HCT116 (cell line): Measurements from ENCODE around the gene CCDC92. TPM values are rescaled to one million over a fixed set of nuclear protein-coding genes. Genes with fewer than 3 reads are reported as not detected.

Source experiments
- ATAC-seq: fragments of 200-7000 bp; cut with Tn5 transposase; 2 replicates; pipeline ENCODE4 v1.9.1; 2020; ENCODE audit warnings: mild to moderate bottlenecking, moderate library complexity
- BruUV-seq: library from RNA; stranded (reverse); fragments of 400-500 nt; replicated peaks from 2 replicates; lab custom pipeline; 2021; lab: Mats Ljungman, UMichigan
- CTCF ChIA-PET: fragments of 300-600 bp; sonication (Branson Sonifier 250); formaldehyde crosslinking; loops from one replicate; lab custom pipeline; 2021; ENCODE audit warnings: antibody characterized with exemption; lab: Charles Lee
- POLR2A ChIA-PET: fragments of 300-600, 350-600 bp; sonication (Branson Sonifier 250); formaldehyde crosslinking; loops from one replicate; lab custom pipeline; 2021; ENCODE audit warnings: antibody characterized with exemption; lab: Charles Lee
- RAD21 ChIA-PET, 2 experiments: fragments of 300-600 bp; sonication (Branson Sonifier 250); formaldehyde crosslinking; loops; one replicate each; lab custom pipeline; 2023; ENCODE audit warnings: low total read pairs in 2 of 2; ENCODE audit not compliant: uncharacterized antibody in 2 of 2, unreplicated experiment in 2 of 2, low non-redundant PET in 1 of 2; lab: Charles Lee
- DNase-seq: peaks from one replicate; pipeline ENCODE4 v3.0.0-alpha.2; 2010; ENCODE audit warnings: low read depth, low spot score
- H2AFZ ChIP-seq: fragments of 200-600 bp; shearing (Covaris generic), sonication (generic); 2 replicates; pipeline ENCODE4 v1.6.1; 2017; ENCODE audit warnings: low read depth, mixed run types, mixed read lengths, antibody characterized with exemption, low read length; ENCODE audit not compliant: poor library complexity, severe bottlenecking
- H3K27ac ChIP-seq: 2 replicates; pipeline ENCODE4 v1.5.1; 2012; ENCODE audit warnings: low read depth, low read length
- H3K27me3 ChIP-seq: fragments of 200-600 bp; sonication (generic); 2 replicates; pipeline ENCODE4 v1.6.1; 2016; ENCODE audit warnings: mixed run types, low read length, mixed read lengths; ENCODE audit not compliant: insufficient read depth
- H3K36me3 ChIP-seq, 2 experiments: fragments of 200-500 bp in 1 of 2; fragments of 200-600 bp in 1 of 2; sonication (Bioruptor generic) in 1 of 2; sonication (generic) in 1 of 2; 2 replicates each; pipeline versions ENCODE4 v1.5.1 to v1.6.1; 2014 to 2016; ENCODE audit warnings: low read length in 2 of 2, inconsistent platforms in 1 of 2, mixed read lengths in 1 of 2, mixed run types in 1 of 2; ENCODE audit not compliant: insufficient read depth in 2 of 2, control insufficient read depth in 1 of 2
- H3K4me1 ChIP-seq, 2 experiments: fragments of 200-600 bp in 1 of 2; sonication (generic) in 1 of 2; 2 replicates each; pipeline versions ENCODE4 v1.5.1 to v1.6.1; 2012 to 2017; ENCODE audit warnings: low read length in 2 of 2, inconsistent platforms in 1 of 2, mild to moderate bottlenecking in 1 of 2, mixed read lengths in 1 of 2, mixed run types in 1 of 2, moderate library complexity in 1 of 2; ENCODE audit not compliant: insufficient read depth in 2 of 2, control insufficient read depth in 1 of 2
- H3K4me2 ChIP-seq: fragments of 200-600 bp; sonication (generic); 2 replicates; pipeline ENCODE4 v1.6.1; 2017; ENCODE audit warnings: mixed run types, low read length, mixed read lengths
- H3K4me3 ChIP-seq, 2 experiments: fragments of 200-600 bp in 1 of 2; sonication (generic) in 1 of 2; replicated peaks in 1 of 2; 2 replicates each; pipeline ENCODE4 v1.5.1; 2011 to 2016; ENCODE audit warnings: low read length in 2 of 2, control low read depth in 1 of 2, low read depth in 1 of 2, mild to moderate bottlenecking in 1 of 2, mixed read lengths in 1 of 2, mixed run types in 1 of 2
- H3K79me2 ChIP-seq: fragments of 200-600 bp; sonication (generic); 2 replicates; pipeline ENCODE4 v1.6.1; 2017; ENCODE audit warnings: mild to moderate bottlenecking, mixed run types, low read length, moderate library complexity, mixed read lengths; ENCODE audit not compliant: insufficient read depth
- H3K9ac ChIP-seq: fragments of 200-600 bp; sonication (generic); 2 replicates; pipeline ENCODE4 v1.6.1; 2016; ENCODE audit warnings: low read length, mixed read lengths
- H3K9me2 ChIP-seq: fragments of 200-600 bp; sonication (generic), shearing (Covaris generic); 2 replicates; pipeline ENCODE4 v1.6.1; 2017; ENCODE audit warnings: mixed run types, mild to moderate bottlenecking, moderate library complexity; ENCODE audit not compliant: insufficient read depth
- H3K9me3 ChIP-seq, 2 experiments: fragments of 200-500 bp in 1 of 2; fragments of 200-600 bp in 1 of 2; sonication (Bioruptor generic) in 1 of 2; sonication (generic) in 1 of 2; 2 replicates each; pipeline ENCODE4 v1.6.1; 2014 to 2017; ENCODE audit warnings: low read length in 2 of 2, mixed read lengths in 2 of 2, inconsistent platforms in 1 of 2, low read depth in 1 of 2, mild to moderate bottlenecking in 1 of 2, mixed run types in 1 of 2, moderate library complexity in 1 of 2; ENCODE audit not compliant: control insufficient read depth in 1 of 2, insufficient read depth in 1 of 2
- H4K20me1 ChIP-seq: fragments of 200-600 bp; sonication (generic), shearing (Covaris generic); 2 replicates; pipeline ENCODE4 v1.6.1; 2017; ENCODE audit warnings: mixed run types, mild to moderate bottlenecking, moderate library complexity; ENCODE audit not compliant: insufficient read depth
- ATF3 ChIP-seq: IDR thresholded peaks from 2 replicates; pipeline ENCODE4 v1.6.1; 2012
- CBX3 ChIP-seq: IDR thresholded peaks from 2 replicates; pipeline ENCODE4 v1.6.1; 2012; ENCODE audit warnings: low read depth
- CTCF ChIP-seq, 3 experiments: fragments of 200-600 bp in 1 of 3; sonication (generic) in 1 of 3; IDR thresholded peaks in 2 of 3; conservative IDR thresholded peaks in 1 of 3; 2 replicates each; pipeline ENCODE4 v1.5.1; 2012 to 2017; ENCODE audit warnings: low read depth in 2 of 3, low read length in 2 of 3, antibody characterized with exemption in 1 of 3, borderline replicate concordance in 1 of 3, control low read depth in 1 of 3, mild to moderate bottlenecking in 1 of 3, mixed read lengths in 1 of 3, mixed run types in 1 of 3, moderate library complexity in 1 of 3; ENCODE audit not compliant: insufficient read depth in 1 of 3
- EGR1 ChIP-seq: IDR thresholded peaks from 2 replicates; pipeline ENCODE4 v1.6.1; 2012; ENCODE audit warnings: low read depth
- ELF1 ChIP-seq: IDR thresholded peaks from 2 replicates; pipeline ENCODE4 v1.6.1; 2012; ENCODE audit warnings: low read depth, borderline replicate concordance
- FOSL1 ChIP-seq: IDR thresholded peaks from 2 replicates; pipeline ENCODE4 v1.6.1; 2012; ENCODE audit warnings: low read depth
- POLR2A ChIP-seq: IDR thresholded peaks from 2 replicates; pipeline ENCODE4 v1.7.0; 2011; ENCODE audit warnings: borderline replicate concordance; ENCODE audit not compliant: insufficient read depth, insufficient read length; ENCODE audit errors: extremely low read depth
- TCF7L2 ChIP-seq: IDR thresholded peaks from 2 replicates; pipeline ENCODE4 v1.7.0; 2011; ENCODE audit warnings: borderline replicate concordance, inconsistent platforms; ENCODE audit not compliant: insufficient read depth, insufficient read length; ENCODE audit errors: extremely low read depth
- ZNF274 ChIP-seq: fragments of 200-500 bp; sonication (Bioruptor generic); IDR thresholded peaks from 2 replicates; pipeline ENCODE4 v1.6.1; 2014; ENCODE audit warnings: mild to moderate bottlenecking, low read depth, low read length, inconsistent platforms
- intact Hi-C: fragments of 100-400 bp; cut with micrococcal nuclease; formaldehyde crosslinking; loops from 2 replicates; pipeline ENCODE4 v1.10.0; 2022
- total RNA-seq: library from RNA; stranded (reverse); gene quantifications from one replicate; pipeline ENCODE4 v1.2.1, GENCODE V29; 2021; ENCODE audit not compliant: unreplicated experiment
- TF ChIP-seq, protein P1 (sequence below): IDR thresholded peaks from 2 replicates; pipeline ENCODE4 v1.6.1; 2012; ENCODE audit warnings: low read depth
- TF ChIP-seq, protein P2 (sequence below): IDR thresholded peaks from 2 replicates; pipeline ENCODE4 v1.6.1; 2012

The CCDC92 gene
- total RNA-seq, 1 experiment from 2014 or later, result 9.7 TPM

DNA sequence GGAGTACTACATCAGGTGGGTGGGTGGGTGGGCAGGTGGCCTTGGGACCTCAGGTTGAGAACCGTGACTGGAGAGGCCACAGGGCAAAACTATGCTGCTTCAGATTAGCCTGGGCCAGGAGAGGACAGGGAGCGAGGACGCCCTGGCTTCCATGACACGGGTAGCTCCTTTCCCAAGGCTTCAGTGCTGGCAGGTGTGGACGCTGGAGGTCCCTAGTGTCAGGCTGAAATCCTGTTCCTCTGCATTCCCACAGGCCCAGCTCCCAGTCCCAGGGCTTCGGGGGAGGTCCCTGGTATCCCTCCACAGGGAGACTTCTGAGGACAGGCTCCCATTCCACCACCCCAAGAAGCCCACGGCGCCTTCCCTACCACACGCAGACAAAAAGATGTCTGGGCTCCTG, 31.6 kb downstream of the CCDC92 start:
- H3K9me2 ChIP-seq, result no peaks in the 10 kb centered on the region
- H3K9me3 ChIP-seq, result no peaks in the 10 kb centered on the region; a peak in 1 of 4 replicates
- ChIA-PET CTCF (no interaction called here), POLR2A (no interaction called here), RAD21 (no interaction called here)
- intact Hi-C loops, result no loop called here
- H2AFZ ChIP-seq, result no peak overlapping the region
- no peaks in the 10 kb centered on the region for H3K79me2 ChIP-seq
- H3K4me2 ChIP-seq, result no peak overlapping the region
- BruUV-seq, result no TSS peak
- H3K4me1 ChIP-seq, result peaks cover 0 to 5% of the 10 kb centered on the region in 2 experiments; a peak in 1 of 4 replicates
- H4K20me1 ChIP-seq, result no peaks in the 10 kb centered on the region
- H3K27ac ChIP-seq, result no peak overlapping the region
- H3K27me3 ChIP-seq, result no peaks in the 10 kb centered on the region
- DNase-seq, result no peak
- ATAC-seq, result no peak
- TF ChIP-seq CTCF (IDR thresholded peaks at IDR 0.05 in 2 of 3, conservative IDR thresholded peaks at IDR 0.05 in 1 of 3; ENCODE audit: borderline replicate concordance in 1 of 3, insufficient read depth in 1 of 3, low read depth in 2 of 3, low read length in 2 of 3), result no peak
- no peak for TF ChIP-seq ATF3
- no peak for TF ChIP-seq ZNF274
- no peak for TF ChIP-seq FOSL1
- no peak for TF ChIP-seq POLR2A
- no peak for TF ChIP-seq CBX3
- TF ChIP-seq, protein P1, sequence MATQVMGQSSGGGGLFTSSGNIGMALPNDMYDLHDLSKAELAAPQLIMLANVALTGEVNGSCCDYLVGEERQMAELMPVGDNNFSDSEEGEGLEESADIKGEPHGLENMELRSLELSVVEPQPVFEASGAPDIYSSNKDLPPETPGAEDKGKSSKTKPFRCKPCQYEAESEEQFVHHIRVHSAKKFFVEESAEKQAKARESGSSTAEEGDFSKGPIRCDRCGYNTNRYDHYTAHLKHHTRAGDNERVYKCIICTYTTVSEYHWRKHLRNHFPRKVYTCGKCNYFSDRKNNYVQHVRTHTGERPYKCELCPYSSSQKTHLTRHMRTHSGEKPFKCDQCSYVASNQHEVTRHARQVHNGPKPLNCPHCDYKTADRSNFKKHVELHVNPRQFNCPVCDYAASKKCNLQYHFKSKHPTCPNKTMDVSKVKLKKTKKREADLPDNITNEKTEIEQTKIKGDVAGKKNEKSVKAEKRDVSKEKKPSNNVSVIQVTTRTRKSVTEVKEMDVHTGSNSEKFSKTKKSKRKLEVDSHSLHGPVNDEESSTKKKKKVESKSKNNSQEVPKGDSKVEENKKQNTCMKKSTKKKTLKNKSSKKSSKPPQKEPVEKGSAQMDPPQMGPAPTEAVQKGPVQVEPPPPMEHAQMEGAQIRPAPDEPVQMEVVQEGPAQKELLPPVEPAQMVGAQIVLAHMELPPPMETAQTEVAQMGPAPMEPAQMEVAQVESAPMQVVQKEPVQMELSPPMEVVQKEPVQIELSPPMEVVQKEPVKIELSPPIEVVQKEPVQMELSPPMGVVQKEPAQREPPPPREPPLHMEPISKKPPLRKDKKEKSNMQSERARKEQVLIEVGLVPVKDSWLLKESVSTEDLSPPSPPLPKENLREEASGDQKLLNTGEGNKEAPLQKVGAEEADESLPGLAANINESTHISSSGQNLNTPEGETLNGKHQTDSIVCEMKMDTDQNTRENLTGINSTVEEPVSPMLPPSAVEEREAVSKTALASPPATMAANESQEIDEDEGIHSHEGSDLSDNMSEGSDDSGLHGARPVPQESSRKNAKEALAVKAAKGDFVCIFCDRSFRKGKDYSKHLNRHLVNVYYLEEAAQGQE, result no peak
- no peak for TF ChIP-seq EGR1
- TF ChIP-seq, protein P2, sequence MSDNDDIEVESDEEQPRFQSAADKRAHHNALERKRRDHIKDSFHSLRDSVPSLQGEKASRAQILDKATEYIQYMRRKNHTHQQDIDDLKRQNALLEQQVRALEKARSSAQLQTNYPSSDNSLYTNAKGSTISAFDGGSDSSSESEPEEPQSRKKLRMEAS, result no peak
- TF ChIP-seq TCF7L2, result no peak
- no peak for TF ChIP-seq ELF1
- H3K9ac ChIP-seq, result no peak overlapping the region
- H3K4me3 ChIP-seq, result no peak overlapping the region
- H3K36me3 ChIP-seq, result no peaks in the 10 kb centered on the region
